T-cell (primary cell): ENCODE results near the gene RUNX3. TPM values are rescaled to one million over a fixed set of nuclear protein-coding genes. Genes with fewer than 3 reads are reported as not detected.

Source experiments
- ATAC-seq, 4 experiments: fragments of 200-7000 bp in 3 of 4; fragments of 150-1000 bp in 1 of 4; cut with Tn5 transposase; replicated peaks in 1 of 4; 1 replicate in 3 of 4; 2 replicates in 1 of 4; pipeline ENCODE4 v1.10.0; 2021; ENCODE audit warnings: moderate library complexity in 3 of 4, mild to moderate bottlenecking in 2 of 4, moderate number of reproducible peaks in 1 of 4
- CTCF ChIA-PET, 2 donors: fragments of 300-600 bp; sonication (Branson Sonifier 250); formaldehyde crosslinking; loops; one replicate each; lab custom pipeline; 2022; ENCODE audit warnings: antibody characterized with exemption in 2 of 2; lab: Charles Lee
- POLR2A ChIA-PET, 2 donors: fragments of 300-600 bp; sonication (Branson Sonifier 250); formaldehyde crosslinking; loops; one replicate each; lab custom pipeline; 2022; ENCODE audit warnings: antibody characterized with exemption in 2 of 2; lab: Charles Lee
- DNase-seq, 35 experiments: peaks; one replicate each; pipeline versions ENCODE4 v3.0.0 to v3.0.0-alpha.2; 2013 to 2023
- H3K27ac ChIP-seq: one replicate; pipeline ENCODE4 v1.5.1; 2013; ENCODE audit warnings: low read length
- H3K27me3 ChIP-seq, 2 experiments: replicated peaks in 1 of 2; 1 replicate in 1 of 2; 2 replicates in 1 of 2; pipeline versions ENCODE4 v1.6.1 to v1.7.0; 2013; ENCODE audit warnings: low read length in 1 of 2, mixed read lengths in 1 of 2; ENCODE audit not compliant: control insufficient read depth in 2 of 2, insufficient read depth in 2 of 2; ENCODE audit errors: extremely low read depth in 1 of 2
- H3K36me3 ChIP-seq, 2 donors: 1 replicate in 1 of 2; 2 replicates in 1 of 2; pipeline versions ENCODE4 v1.6.1 to v1.7.0; 2013; ENCODE audit warnings: low read length in 1 of 2; ENCODE audit not compliant: control insufficient read depth in 2 of 2, insufficient read depth in 1 of 2; ENCODE audit errors: extremely low read depth in 1 of 2
- H3K4me1 ChIP-seq, 2 experiments: 1 replicate in 1 of 2; 2 replicates in 1 of 2; pipeline versions ENCODE4 v1.6.1 to v1.7.0; 2013; ENCODE audit warnings: low read length in 2 of 2, mixed read lengths in 1 of 2; ENCODE audit not compliant: insufficient read depth in 2 of 2, control insufficient read depth in 1 of 2; ENCODE audit errors: extremely low read depth in 1 of 2
- H3K4me3 ChIP-seq, 2 donors: 1 replicate in 1 of 2; 2 replicates in 1 of 2; pipeline versions ENCODE4 v1.5.1 to v1.7.0; 2013; ENCODE audit warnings: mild to moderate bottlenecking in 2 of 2, low read length in 1 of 2, moderate library complexity in 1 of 2; ENCODE audit not compliant: control insufficient read depth in 1 of 2; ENCODE audit errors: extremely low read depth in 1 of 2
- H3K9me3 ChIP-seq: 2 replicates; pipeline ENCODE4 v1.7.0; 2013
- H3K27ac Mint-ChIP-seq, 2 donors: one replicate each; pipeline ENCODE4 v1.8.0; 2020 to 2021; ENCODE audit warnings: mild to moderate bottlenecking in 2 of 2, mixed read lengths in 2 of 2
- H3K27me3 Mint-ChIP-seq, 2 donors: one replicate each; pipeline ENCODE4 v1.8.0; 2021 to 2022; ENCODE audit warnings: mixed read lengths in 2 of 2
- H3K36me3 Mint-ChIP-seq: one replicate; pipeline ENCODE4 v1.8.0; 2021; ENCODE audit warnings: mixed read lengths
- H3K4me1 Mint-ChIP-seq, 3 donors: one replicate each; pipeline ENCODE4 v1.8.0; 2020 to 2022; ENCODE audit warnings: mixed read lengths in 3 of 3, mild to moderate bottlenecking in 1 of 3
- H3K4me3 Mint-ChIP-seq, 3 donors: one replicate each; pipeline ENCODE4 v1.8.0; 2020 to 2022; ENCODE audit warnings: mild to moderate bottlenecking in 3 of 3, mixed read lengths in 3 of 3, moderate library complexity in 3 of 3
- H3K9me3 Mint-ChIP-seq, 3 donors: one replicate each; pipeline ENCODE4 v1.8.0; 2020 to 2022; ENCODE audit warnings: mixed read lengths in 3 of 3
- WGBS: methylation state at CpG from one replicate; pipeline ENCODE4 v1.1.5; 2013; ENCODE audit warnings: missing lambda C conversion rate; ENCODE audit not compliant: insufficient coverage; 5-methylcytosine and 5-hydroxymethylcytosine counted together
- total RNA-seq, 35 experiments: library from RNA in 6 of 35; stranded (reverse) in 6 of 35; fragments of 120-200 nt in 1 of 35; gene quantifications; one replicate each; pipeline versions ENCODE4 v1.2.1 to v1.2.4 and lab custom pipeline; 2013 to 2026

RUNX3 gene
- total RNA-seq, 5 donors from 2014 or later (not counting 1 experiment from before 2014, with no cell fraction given), result 140 to 220 (median 145) TPM

- ChIA-PET CTCF (no interaction called here), POLR2A (interaction anchor here in 1 of 2 donors (0.6 kb wide), 1 partner anchor 125 kb away, joined by 3 read pairs; no protein-coding TSS in a partner anchor)
- 86% methylated on average over 4 of the region's 4 CpGs for WGBS
- Mint-ChIP-seq H3K36me3 (peaks cover 7% of the 10 kb centered on the region), H3K27me3 (no peaks in the 10 kb centered on the region), H3K4me1 (peaks cover 11 to 22% (median 16%) of the 10 kb centered on the region in 3 donors), H3K9me3 (no peaks in the 10 kb centered on the region), H3K4me3 (no peak overlapping the region), H3K27ac (no peak overlapping the region)
- Histone ChIP-seq H3K9me3 (no peaks in the 10 kb centered on the region), H3K36me3 (peaks cover 6 to 12% of the 10 kb centered on the region in 2 donors), H3K27ac (no peak overlapping the region), H3K4me1 (peaks cover 0 to 16% of the 10 kb centered on the region in 2 experiments), H3K4me3 (no peak overlapping the region), H3K27me3 (no peaks in the 10 kb centered on the region)
- DNase-seq (no peak), ATAC-seq (no peak)
Measured at GRCh38 chr1:24939675-24940193, 9.7 kb upstream of the RUNX3 start.

GRCh38 chr1:24939040-24939674 is 9.1 kb upstream of the RUNX3 start:
- peaks cover 15 to 23% (median 17%) of the 10 kb centered on the region in 3 donors for H3K4me1 Mint-ChIP-seq
- no peak overlapping the region for H3K4me3 Mint-ChIP-seq
- no peaks in the 10 kb centered on the region for H3K27me3 Mint-ChIP-seq
- ATAC-seq (no peak), DNase-seq (no peak)
- no peaks in the 10 kb centered on the region for H3K9me3 Mint-ChIP-seq
- no peak overlapping the region for H3K4me3 ChIP-seq
- ChIA-PET POLR2A (no interaction called here), CTCF (no interaction called here)
- peaks cover 0 to 21% of the 10 kb centered on the region in 2 experiments for H3K4me1 ChIP-seq
- H3K36me3 ChIP-seq, result peaks cover 6 to 12% of the 10 kb centered on the region in 2 donors
- H3K27ac Mint-ChIP-seq, result peak overlapping the region in 1 of 2 donors; percentile 31
- no peaks in the 10 kb centered on the region for H3K9me3 ChIP-seq
- H3K27ac ChIP-seq, result no peak overlapping the region
- peaks cover 7% of the 10 kb centered on the region for H3K36me3 Mint-ChIP-seq
- H3K27me3 ChIP-seq, result no peaks in the 10 kb centered on the region
- WGBS, result 88% methylated on average over 4 of the region's 6 CpGs

GRCh38 chr1:24938276-24938675 is 8.2 kb upstream of the RUNX3 start:
- POLR2A ChIA-PET, result no interaction called here
- Mint-ChIP-seq H3K27ac (peak overlapping the region in 1 of 2 donors; percentile 34), H3K4me1 (peaks cover 18 to 24% (median 23%) of the 10 kb centered on the region in 3 donors), H3K27me3 (no peaks in the 10 kb centered on the region), H3K4me3 (no peak overlapping the region), H3K36me3 (peaks cover 7% of the 10 kb centered on the region), H3K9me3 (no peaks in the 10 kb centered on the region)
- Histone ChIP-seq H3K9me3 (no peaks in the 10 kb centered on the region), H3K4me3 (no peak overlapping the region), H3K27me3 (peaks cover 0 to under 1% of the 10 kb centered on the region in 2 experiments), H3K27ac (no peak overlapping the region), H3K4me1 (peaks cover 0 to 28% of the 10 kb centered on the region in 2 experiments), H3K36me3 (peaks cover 6 to 12% of the 10 kb centered on the region in 2 donors)
- ATAC-seq (no peak), DNase-seq (no peak)
- 100% methylated on average over 3 of the region's 7 CpGs for WGBS
- CTCF ChIA-PET, result interaction anchor here in 1 of 2 donors (1.0 kb wide), 1 partner anchor 99 kb away, joined by 3 read pairs; no protein-coding TSS in a partner anchor

DNA sequence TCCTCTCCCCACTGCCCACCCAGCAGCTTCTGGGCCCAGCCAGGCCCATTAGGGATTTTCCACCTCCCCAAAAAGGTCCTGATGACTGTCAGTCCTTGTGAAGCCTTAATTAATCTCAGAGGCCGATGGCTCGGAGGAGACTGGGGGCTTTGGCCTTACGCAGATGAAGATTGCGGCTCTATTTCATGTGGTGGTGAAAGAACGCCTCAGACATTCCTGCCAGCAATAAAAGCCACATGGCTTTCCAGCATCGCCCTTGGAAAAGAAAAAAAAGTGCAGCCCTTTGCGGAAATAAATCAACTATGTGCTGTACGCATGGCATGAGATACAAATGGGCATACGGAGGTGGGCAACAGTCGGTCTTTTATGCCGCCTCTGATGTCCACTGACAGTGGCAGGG is 6.6 kb upstream of the RUNX3 start:
- Histone ChIP-seq H3K4me3 (no peak overlapping the region), H3K4me1 (peaks cover 3 to 39% of the 10 kb centered on the region in 2 experiments), H3K27me3 (peaks cover 0 to 5% of the 10 kb centered on the region in 2 experiments), H3K36me3 (peaks cover 6 to 8% of the 10 kb centered on the region in 2 donors), H3K9me3 (no peaks in the 10 kb centered on the region), H3K27ac (no peak overlapping the region)
- 99% methylated on average over 11 of the region's 11 CpGs for WGBS
- H3K36me3 Mint-ChIP-seq, result peaks cover 7% of the 10 kb centered on the region
- ChIA-PET POLR2A (no interaction called here), CTCF (no interaction called here)
- no peaks in the 10 kb centered on the region for H3K9me3 Mint-ChIP-seq
- no peaks in the 10 kb centered on the region for H3K27me3 Mint-ChIP-seq
- H3K4me1 Mint-ChIP-seq, result peaks cover 27 to 35% (median 33%) of the 10 kb centered on the region in 3 donors
- DNase-seq (no peak), ATAC-seq (no peak)
- H3K4me3 Mint-ChIP-seq, result no peak overlapping the region
- H3K27ac Mint-ChIP-seq, result no peak overlapping the region

DNA sequence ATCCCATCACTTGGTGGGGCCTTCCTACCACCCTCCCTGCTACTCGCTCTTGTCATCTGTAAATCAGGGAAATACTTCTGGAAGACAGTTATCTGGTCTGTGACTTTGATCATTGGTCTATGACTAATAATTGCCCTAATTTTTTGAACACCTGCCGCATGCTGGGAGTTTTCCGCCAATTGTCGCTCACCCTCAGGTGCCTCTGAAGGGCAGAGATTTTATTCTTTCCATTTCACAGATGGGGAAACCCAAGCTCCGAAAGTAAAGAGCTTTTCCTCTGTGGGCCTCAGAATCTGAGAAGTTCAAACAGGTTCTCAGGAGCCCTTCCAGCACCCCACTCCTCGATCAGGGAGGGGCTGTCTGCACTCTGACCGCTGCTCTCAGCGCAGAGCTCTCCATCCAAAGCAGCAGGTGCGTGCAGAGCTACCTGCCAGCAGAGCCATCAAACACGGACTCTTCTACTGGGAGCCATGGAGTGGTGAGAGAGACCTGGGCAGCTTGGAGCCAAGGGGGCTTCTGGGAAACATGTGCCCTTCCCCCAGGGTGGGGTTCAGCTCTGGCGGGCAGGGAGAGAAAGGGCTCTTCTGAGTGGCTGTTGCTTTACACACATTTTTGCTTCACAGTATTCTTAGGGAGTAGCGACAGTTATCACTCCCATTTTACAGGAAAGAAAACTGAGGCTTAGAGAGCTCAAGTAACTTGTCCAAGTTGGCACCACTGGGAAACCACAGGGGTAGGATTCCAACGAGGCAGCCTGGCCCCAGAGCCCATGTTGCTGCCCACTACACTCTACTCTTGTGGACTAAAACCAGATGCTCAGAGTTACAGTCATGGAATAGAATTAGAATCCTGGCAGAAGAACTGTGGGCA is 5.8 kb upstream of the RUNX3 start:
- Histone ChIP-seq H3K36me3 (peaks cover 6 to 7% of the 10 kb centered on the region in 2 donors), H3K9me3 (no peaks in the 10 kb centered on the region), H3K4me3 (no peak overlapping the region), H3K27ac (no peak overlapping the region), H3K4me1 (peaks cover 3 to 44% of the 10 kb centered on the region in 2 experiments), H3K27me3 (peaks cover 0 to 5% of the 10 kb centered on the region in 2 experiments)
- H3K4me1 Mint-ChIP-seq, result peaks cover 27 to 40% (median 39%) of the 10 kb centered on the region in 3 donors
- POLR2A ChIA-PET, result no interaction called here
- no peaks in the 10 kb centered on the region for H3K27me3 Mint-ChIP-seq
- H3K9me3 Mint-ChIP-seq, result no peaks in the 10 kb centered on the region
- no peak for DNase-seq
- ATAC-seq, result no peak
- CTCF ChIA-PET, result interaction anchor here (0.5 to 1.6 kb wide), 3 partner anchors 88 to 164 kb away, joined by 3 to 4 read pairs (median 3); no protein-coding TSS in a partner anchor
- H3K36me3 Mint-ChIP-seq, result peaks cover 7% of the 10 kb centered on the region
- H3K27ac Mint-ChIP-seq, result peak overlapping the region in 1 of 2 donors; percentile 16
- no peak overlapping the region for H3K4me3 Mint-ChIP-seq
- 67% methylated on average over 8 of the region's 13 CpGs for whole genome bisulfite sequencing

GRCh38 chr1:24935196-24935526 is 5.1 kb upstream of the RUNX3 start:
- ATAC-seq, result no peak
- CTCF ChIA-PET, result interaction anchor here (0.5 to 1.6 kb wide), 4 partner anchors 65 to 267 kb away, joined by 3 to 4 read pairs (median 3); no protein-coding TSS in a partner anchor
- 87% methylated on average over 3 of the region's 11 CpGs for WGBS
- Histone ChIP-seq H3K4me1 (peaks cover 5 to 49% of the 10 kb centered on the region in 2 experiments), H3K27me3 (peaks cover 0 to 5% of the 10 kb centered on the region in 2 experiments), H3K9me3 (no peaks in the 10 kb centered on the region), H3K4me3 (no peak overlapping the region), H3K36me3 (peaks cover 6 to 7% of the 10 kb centered on the region in 2 donors), H3K27ac (no peak overlapping the region)
- H3K36me3 Mint-ChIP-seq, result peaks cover 7% of the 10 kb centered on the region
- POLR2A ChIA-PET, result interaction anchor here in 1 of 2 donors (0.6 kb wide), 1 partner anchor 190 kb away, joined by 3 read pairs; the partner anchor contains the start of gene CLIC4
- H3K27ac Mint-ChIP-seq, result no peak overlapping the region
- DNase-seq, result no peak
- H3K4me3 Mint-ChIP-seq, result no peak overlapping the region
- H3K9me3 Mint-ChIP-seq, result no peaks in the 10 kb centered on the region
- H3K27me3 Mint-ChIP-seq, result no peaks in the 10 kb centered on the region
- peaks cover 27 to 45% (median 41%) of the 10 kb centered on the region in 3 donors for H3K4me1 Mint-ChIP-seq
